NCI-H1105 (cell line): ENCODE data around the gene TMEM267.
"Not testable (repeated sequence)": the region's sequence is repeated elsewhere in the genome, so short reads cannot be mapped to it uniquely, and the experiment has no call there.

Experiments used
- DNase-seq: peaks from one replicate; lab custom pipeline; 2025; lab: John Stamatoyannopoulos, UW

Gene TMEM267, protein sequence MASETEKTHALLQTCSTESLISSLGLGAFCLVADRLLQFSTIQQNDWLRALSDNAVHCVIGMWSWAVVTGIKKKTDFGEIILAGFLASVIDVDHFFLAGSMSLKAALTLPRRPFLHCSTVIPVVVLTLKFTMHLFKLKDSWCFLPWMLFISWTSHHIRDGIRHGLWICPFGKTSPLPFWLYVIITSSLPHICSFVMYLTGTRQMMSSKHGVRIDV

DNA sequence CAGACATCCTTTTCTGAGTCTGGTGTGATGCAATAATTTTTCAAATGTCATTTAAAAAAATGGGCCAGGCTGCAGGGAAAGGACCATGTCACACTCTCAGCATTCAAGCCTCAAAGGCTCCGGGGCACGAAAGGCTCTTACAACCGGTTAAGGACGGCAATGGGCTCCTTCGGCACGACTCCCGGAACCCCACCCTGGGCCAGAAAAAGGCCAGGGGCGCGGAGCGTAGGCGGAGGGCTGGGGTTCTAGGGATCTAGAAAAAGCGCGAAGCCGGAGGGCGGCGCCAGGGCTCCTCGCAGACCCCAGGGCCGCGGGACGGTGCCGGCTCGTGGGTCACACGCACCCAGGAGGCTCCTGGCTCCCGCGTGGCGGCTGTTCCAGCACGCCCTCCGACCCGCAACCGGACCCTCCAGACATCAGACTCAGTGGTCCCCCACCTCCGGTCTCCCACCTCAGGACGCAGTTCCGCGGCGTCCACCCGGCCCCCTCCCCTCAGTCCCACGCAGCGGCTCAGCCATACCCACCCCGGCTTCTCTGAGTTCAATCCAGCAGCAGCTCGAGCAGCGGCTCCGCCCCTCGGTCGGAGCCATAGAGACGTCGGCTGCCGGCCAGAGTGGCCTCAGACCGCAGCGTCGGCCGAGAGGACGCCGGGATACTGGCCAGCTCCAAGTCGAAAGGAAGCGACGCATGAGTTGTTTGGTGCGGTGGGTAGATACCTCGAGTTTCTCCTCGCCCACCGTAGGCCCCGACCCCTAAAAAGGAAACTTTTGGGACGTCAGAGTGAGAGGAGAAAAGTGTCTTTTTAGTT is at the start of gene TMEM267:
TMEM267 (minus strand) TSS at position 568 of the 808 bp plus-strand sequence. CDS start 29,896 bp downstream, outside the sequence.
- peak; percentile 86 for DNase-seq

DNA sequence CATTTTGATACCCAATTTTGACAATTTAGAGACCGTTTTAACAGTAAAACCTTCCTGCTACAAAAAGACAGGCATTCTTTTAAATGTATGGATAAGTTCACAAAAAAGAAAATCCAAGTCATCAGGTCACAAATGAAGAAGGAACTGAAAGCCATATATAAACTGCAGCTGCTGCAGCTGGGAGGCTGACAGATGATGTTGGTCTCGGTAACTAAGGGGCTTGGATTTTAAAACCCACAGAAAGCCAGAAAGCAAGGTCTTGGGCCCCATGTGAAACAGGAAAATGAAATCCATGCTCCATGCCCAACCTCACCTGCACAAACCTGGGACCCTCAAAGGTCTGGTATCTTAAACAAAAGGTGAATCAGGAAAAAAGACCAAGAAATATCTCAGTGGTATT is 47.0 kb upstream of the TMEM267 start:
- no peak for DNase-seq

DNA sequence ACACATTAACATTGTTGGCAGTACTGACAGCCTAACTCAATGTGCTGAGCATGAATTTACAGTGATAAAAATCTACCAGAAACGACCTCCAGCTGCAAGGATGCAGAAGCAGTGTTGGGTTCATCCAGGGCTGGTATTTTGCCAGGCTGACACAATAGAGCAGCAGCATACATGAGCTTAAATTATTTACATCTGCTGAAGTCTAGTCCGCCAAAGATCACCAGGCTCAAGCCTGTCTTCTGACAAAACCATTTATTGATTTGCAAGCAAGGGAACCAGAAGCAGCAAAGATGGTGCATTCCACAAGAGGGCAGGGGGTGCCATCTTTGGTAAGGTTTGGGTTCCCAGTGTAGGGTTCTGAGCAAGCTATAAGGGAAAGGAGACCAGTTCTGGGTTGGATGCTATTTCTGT is 40.0 kb upstream of the TMEM267 start:
- DNase-seq: no peak

DNA sequence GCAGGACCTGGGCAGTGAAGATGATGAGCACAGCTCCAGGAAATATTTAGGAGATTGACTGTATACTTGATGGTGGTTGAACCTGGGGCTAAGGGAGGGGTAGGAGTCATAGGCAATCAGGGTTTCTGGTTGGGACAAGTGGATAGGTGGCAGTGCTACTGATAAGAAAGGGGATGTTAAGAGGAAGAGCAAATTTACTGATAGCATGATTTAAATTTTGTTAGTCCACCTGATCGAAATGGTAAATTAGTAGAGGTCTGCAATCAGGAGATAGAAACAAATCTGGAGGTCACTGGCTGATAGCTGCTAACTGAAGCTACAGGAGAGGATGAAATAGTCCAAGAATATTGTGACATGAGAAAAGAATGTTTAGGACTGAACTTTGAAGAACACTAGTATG is 37.0 kb upstream of the TMEM267 start:
- DNase-seq: no peak

DNA sequence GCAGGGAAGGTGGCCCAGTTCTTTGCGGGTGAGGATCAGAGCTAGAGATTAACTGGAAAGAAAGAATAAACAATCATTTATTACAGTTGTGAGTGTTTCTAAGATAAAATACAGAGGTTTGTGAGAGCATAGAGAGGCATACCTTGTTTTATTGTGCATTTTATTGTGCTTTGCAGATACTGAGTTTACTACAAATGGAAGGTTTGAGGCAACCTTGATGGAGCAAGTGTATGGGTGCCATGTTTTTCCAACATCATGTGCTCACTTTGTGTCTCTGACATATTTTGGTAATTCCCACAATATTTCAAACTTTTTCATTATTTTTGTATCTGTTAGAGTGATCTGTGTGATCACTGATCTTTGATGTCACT is 32.0 kb upstream of the TMEM267 start:
- DNase-seq: no peak

DNA sequence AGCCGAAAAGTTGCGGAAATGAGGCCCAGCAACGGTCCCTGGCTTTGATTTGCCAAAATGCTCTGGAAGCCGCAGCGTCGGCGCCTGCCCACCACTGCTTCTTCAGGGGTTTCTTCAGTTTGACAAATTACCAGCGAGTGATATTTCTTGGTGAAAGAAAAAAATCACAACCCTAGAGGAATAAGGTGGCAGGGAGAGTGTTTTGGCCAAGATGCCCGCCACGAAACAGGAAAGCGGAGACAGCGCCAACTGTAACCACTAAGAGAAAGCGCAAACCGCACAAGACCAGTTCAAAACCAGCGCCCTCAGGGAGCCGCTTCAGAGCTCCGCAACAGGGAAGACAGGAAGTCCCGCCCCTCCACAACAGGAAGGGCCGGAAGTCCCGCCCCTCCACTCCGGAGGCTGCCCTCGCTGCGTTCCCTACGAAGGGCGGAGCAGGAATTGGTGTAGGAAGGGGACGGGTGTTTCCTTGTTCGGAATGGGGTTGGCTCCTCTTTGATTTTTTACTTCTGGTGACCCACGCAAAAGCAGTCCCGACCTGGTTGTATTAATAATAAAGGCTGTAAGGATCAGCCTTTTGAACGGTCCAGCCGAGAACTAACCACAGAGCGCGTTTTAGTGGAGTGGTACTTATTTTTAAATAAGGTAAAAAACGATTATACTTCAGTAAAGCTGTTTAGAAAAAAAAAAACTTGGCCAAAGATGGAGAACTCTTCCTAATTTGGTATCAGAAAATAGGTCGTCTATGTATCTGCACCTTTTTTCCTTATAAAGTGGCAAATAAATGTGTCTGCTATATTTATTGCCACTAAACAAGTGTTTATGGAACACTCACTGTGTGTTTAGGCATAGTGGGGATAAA is 31.4 kb upstream of the TMEM267 start, which contains the start of gene C5orf34:
C5orf34 (minus strand) TSS at position 333 of the 862 bp plus-strand sequence. CDS start 5,809 bp downstream, outside the sequence.
- peak; percentile 97 for DNase-seq

DNA sequence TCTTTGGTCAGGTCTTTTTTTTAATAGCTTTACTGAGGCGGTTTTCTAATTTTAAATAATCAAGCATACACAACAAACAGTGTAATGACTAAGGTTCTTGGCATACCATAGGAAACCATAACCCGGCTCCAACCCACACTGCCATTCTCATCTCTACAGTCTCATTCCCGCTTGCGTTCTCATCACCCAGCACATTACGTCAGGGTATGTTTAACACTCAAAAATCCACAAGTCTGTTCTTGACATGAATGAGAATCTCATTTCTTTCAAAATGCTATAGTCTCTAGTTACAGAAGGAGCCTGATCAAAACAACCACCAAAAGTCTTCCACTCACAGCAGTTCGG is 30.8 kb upstream of the TMEM267 start:
- DNase-seq: no peak

DNA sequence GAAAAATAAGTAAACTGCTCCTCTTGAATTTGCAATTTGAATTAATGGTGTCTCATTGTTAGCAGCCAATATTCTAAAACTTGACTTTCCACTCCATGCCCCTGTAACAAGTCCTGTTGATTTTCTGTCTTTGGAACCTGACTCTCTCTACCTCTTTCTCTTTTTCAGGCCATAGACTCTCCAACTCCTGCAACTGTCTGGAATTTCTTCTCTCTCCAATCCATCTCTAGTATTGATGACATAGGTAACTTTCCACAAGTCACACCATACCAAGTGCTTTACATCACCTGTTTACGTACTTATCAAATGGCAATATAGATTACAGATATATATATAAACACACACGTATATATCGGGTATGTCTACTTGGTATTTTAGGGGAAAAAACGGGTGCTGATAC is 30.4 kb upstream of the TMEM267 start:
- DNase-seq: no peak

DNA sequence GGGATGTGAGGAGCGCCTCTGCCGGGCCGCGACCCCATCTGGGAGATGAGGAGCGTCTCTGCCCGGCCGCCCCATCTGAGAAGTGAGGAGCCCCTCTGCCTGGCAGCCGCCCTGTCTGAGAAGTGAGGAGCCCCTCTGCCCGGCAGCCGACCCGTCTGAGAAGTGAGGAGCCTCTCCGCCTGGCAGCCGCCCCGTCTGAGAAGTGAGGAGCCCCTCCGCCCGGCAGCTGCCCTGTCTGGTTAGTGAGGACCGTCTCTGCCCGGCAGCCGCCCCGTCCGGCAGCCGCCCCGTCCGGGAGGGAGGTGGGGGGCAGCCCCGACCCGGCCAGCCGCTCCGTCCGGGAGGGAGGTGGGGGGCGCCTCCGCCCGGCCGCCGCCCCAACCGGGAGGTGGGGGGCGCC is 27.4 kb upstream of the TMEM267 start:
- DNase-seq: not testable (repeated sequence)

DNA sequence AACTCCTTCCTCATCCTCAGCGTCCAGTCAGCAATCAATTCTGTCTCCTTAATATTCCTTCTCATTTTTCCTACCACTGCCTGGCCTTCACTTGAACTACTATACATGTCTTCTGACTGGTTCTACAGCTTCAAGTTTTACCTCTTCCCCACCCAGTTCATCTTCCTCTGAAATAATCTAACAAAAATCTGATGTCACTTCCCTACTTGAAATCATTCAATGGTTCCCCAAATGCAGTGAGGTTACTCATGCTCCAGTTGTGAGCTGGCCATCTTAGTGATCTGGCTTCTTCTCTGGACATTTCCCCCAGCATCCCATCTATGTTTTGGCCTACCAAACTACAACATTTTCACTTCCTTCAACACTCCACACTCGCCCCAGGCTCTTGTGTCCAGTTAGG is 14.9 kb upstream of the TMEM267 start:
- DNase-seq: no peak

DNA sequence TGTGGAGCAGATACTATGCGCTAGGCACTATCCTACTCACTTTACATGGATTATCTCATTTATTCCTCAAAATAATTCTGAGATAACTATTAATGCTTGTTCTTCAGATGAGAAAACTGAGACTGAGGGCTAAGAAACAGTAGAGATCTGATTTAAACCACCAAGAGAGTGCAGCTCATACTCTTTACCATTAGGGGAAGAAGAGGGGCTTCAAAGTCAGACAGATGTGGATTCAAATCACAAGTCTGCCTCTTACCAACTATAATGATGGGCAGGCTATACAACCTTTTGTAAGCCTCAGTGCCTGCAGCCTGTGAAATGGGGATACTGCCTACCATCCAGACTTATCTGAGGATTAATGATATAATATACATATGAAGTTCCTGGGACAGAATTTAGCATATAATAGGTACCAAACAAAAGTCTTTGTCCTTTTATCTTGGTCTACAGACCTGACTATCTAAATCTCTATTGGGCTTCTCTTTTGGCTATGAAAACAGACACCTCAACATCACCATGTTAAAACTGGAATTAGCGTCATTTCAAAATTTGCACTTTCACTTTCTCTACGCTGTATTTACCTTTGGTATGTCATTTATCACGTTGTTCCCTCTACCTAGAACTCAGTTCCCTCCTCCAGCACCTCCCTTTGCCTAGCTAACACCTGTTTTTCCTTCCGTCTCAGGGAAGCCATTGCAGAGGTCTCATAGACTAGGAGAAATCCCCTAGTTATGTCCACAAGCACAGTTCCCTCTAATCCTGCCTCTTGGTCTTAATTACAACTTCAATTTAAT is 13.8 kb upstream of the TMEM267 start:
- DNase-seq: no peak

DNA sequence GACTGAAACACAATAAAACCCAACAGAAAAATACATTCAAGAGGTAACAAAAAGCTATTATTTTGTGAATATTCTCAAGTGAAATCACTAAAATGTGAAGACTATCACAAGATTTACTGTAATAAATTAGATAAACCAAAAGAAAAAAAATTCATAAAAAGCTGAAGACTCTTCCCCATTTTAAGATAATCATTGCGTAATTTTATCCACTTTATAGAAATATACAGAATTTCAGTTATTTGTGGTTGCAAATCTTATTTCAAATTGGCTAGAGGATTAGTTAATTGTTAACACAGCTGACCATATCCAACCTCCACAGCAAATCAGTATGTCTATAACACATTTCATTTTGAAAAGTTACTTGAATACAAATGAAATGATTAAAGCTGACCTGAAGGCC is 7.7 kb upstream of the TMEM267 start:
- DNase-seq: no peak

DNA sequence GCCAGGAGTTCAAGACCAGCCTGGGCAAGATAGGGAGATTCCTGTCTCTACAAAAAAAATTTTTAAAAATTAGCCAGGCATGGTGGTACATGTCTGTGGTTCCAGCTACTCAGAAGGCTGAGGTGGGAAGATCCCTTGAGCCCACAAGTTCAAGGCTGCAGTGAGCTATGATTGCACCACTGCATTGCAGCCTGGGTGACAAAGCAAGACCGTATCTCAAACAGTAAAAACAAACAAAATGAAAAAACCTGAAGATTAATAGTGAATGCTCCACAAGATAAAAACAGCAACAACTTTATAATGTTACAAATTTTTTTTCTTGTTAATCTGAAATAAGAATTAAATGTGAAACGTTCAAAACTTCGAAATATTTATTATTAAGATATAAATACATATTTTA is 2.7 kb upstream of the TMEM267 start:
- no peak for DNase-seq

DNA sequence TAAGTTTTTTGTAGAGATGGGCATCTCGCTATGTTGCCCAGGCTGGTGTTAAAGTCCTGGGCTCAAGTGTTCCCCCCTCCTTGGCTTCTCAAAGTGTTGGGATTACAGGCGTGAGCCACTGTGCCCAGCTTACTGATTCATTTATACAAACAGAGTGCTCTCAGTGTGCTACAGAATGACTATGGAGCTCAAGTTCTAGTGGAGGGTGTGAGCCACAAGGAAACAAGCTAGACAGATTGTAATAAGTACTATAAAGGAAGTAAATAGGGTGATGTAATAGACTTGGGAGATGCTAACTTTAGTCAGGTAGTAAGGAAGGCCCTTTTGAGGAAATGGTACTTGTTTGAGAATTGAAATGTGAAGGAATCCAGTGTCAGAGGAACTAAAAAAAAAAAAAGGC is 1.7 kb upstream of the TMEM267 start:
- no peak for DNase-seq

DNA sequence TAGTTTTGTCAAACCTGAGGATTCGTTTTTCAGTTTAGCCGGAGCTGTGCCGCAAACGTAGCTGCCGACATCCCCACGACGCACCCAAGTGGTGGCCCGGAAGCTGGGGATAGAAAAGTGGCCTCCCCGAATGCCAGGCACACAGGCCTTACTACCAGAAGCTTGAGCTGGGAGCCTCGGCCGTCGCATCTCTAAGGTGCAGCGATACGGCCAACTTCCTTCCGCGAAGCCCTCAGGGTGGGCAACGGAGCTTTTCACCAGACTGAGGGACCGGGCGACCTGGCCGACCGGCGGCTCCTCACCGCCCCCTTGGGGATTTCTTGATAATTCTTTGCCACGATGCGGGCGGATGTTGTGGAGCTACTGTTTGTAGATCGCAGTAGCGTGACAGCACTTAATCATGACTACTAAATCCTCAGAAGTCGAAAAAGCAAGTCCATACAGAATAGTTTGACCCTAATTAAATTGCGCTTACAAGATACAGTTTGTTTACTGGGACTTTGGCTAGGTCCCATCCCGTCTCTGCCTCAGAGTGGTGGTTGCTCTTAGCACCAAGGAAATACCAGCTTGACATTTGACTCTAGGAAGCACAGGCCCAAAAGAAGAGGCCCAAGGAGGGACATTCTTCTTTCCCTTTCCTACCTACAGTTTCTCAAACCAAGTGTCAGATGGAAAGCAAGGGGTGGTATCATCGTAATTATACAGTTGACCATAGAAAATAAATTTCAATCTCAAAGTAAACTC is 613 bp upstream of the TMEM267 start:
- peak; percentile 78 for DNase-seq

DNA sequence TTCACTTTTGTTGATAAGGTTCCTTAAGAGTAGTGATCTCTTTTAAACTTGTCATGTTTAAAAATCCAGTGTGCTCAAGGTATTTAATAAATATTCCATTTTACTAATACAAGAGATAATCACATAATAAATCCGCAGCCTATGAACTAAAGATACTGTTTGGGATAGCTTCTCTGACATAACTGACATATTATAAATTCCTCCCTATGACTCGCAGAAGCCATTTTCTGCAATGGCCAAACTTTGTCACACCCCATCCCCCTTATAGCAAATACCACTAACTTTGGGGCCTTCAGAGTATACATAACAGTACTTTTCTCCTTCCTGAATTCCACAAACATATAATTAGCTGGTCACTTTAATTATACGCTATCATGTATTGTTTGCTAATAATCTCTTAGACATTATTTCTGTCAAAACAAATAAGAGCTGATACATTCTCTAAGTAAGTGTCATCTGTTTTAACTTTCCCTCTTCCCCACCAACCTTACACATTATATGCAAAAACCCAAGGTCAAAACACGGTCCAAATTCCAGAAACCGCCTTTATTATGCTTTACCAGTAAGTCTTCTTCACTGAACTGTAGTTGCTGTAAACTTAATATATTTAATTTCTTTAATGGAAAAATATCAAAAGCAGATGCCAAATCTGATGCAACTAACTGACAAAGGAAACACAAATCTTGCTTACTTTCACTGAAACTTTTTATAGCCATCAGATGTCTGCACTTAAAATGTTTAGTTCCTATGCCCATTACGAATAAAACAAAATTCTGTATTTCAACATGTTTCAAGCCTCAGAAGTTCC is 971 bp downstream of the TMEM267 start:
- DNase-seq: no peak

DNA sequence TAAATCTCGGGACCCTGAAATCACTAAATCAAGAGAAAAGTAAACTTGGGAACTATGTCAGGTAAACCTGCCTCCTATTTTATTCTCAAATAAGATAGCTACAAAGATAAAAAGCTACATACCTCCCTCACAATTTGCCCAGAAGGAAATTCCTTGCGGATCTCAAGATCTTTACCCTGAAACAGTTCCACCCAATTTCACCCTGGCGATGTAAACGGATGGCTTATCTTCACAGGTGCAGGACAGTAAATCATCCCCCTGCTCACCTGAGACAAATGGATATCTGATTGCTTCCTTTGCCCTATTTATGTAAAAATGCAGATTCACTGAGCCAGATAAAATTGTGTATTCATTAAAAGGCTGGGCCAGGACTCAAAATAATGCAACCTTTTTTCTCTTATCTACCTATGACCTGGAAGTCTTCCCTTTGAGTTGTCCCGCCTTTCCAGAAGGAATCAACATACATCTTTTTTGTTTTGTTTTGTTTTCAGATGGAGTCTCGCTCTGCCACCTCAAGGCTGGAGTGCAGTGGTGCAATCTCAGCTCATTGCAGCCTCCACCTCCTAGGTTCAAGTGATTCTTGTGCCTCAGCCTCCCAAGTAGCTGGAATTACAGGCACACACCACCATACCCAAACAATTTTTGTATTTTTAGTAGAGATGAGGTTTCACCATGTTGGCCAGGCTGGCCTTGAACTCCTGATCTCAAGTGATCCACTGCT is 13.8 kb downstream of the TMEM267 start:
- no peak for DNase-seq

DNA sequence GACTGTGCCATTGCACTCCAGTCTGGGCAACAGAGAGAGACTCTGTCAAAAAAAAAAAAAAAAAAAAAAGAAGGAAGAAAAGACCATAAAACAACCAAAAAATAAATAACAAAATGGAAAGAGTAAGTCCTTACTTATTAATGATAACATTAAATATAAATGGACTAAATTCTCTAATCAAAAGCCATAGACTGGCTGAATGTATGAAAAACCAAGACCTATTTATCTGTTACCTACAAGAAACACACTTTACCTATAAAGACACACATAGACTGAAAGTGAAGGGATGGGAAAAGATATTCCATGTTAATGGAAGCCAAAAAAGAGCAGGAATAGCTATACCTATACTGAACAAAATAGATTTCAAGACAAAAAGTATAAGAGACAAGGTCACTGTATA is 16.6 kb downstream of the TMEM267 start:
- DNase-seq: no peak

DNA sequence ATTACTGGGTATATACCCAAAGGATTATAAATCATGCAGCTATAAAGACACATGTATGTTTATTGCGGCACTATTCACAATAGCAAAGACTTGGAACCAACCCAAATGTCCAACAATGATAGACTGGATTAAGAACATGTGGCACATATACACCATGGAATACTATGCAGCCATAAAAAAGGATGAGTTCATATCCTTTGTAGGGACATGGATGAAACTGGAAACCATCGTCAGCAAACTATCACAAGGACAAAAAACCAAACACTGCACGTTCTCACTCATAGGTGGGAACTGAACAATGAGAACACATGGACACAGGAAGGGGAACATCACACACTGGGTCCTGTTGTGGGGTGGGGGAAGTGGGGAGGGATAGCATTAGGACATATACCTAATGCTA is 18.2 kb downstream of the TMEM267 start:
- not testable (repeated sequence) for DNase-seq

DNA sequence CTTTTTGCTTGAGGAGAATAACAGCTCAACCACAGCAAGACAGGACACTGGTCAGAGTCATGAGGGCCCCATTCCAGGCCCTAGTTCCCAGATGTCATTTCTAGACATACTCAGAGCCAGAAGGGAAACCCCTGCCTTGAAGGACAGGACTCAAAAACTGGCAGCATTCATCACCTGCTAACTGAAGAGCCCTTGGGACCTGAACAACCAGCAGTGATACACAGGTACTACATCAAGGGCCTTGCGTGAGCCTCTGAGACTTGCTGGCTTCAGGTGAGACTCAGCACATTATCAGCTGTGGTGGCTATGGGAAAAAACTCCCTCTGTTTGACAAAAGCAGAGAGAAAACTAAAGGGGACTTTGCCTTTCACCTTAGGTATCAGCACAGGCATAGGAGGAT is 22.6 kb downstream of the TMEM267 start:
- DNase-seq: no peak
